K562 (cell line): Measurements from ENCODE around the gene SNX30. TPM values are rescaled to one million over a fixed set of nuclear protein-coding genes. Genes with fewer than 3 reads are reported as not detected.

Experiments
- ATAC-seq: fragments of 200-7000 bp; cut with Tn5 transposase; 3 replicates; pipeline ENCODE4 v1.9.1; 2020; ENCODE audit warnings: moderate library complexity
- BruUV-seq: library from RNA; stranded (reverse); fragments of 400-500 nt; replicated peaks from 2 replicates; lab custom pipeline; 2021; lab: Mats Ljungman, UMichigan
- CTCF ChIA-PET: fragments of 300-600 bp; formaldehyde crosslinking; extraction: SDS; loops from one replicate; lab custom pipeline; 2021; ENCODE audit warnings: low intra/inter-chr PET ratio; lab: Yijun Ruan, JAX
- POLR2A ChIA-PET: fragments of 300-600, 350-650 bp; sonication (Branson Sonifier 250); formaldehyde crosslinking; extraction: SDS; loops from one replicate; lab custom pipeline; 2021; ENCODE audit warnings: antibody characterized with exemption, inconsistent platforms; lab: Yijun Ruan, JAX
- DNase-seq, 4 experiments: peaks; one replicate each; pipeline versions ENCODE4 v3.0.0 to v3.0.0-alpha.2; 2011 to 2018; ENCODE audit warnings: low spot score in 3 of 4, mixed read lengths in 3 of 4; ENCODE audit errors: extremely low read depth in 1 of 4
- FAIRE-seq: peaks from 2 replicates; lab custom pipeline; 2011; peaks lifted over from hg19 to GRCh38; lab: Jason Lieb, UNC
- H2AFZ ChIP-seq: 2 replicates; pipeline ENCODE4 v1.6.0; 2011; ENCODE audit warnings: low read depth, low read length, control low read depth, inconsistent platforms
- H3K27ac ChIP-seq: fragments of 200-600 bp; 3 replicates; pipeline ENCODE4 v1.8.0; 2011; ENCODE audit warnings: low read depth, mild to moderate bottlenecking, control low read depth, inconsistent platforms, low read length, moderate library complexity, mixed read lengths; ENCODE audit errors: extremely low read depth
- H3K27me3 ChIP-seq, 2 experiments: fragments of 300-600 bp in 1 of 2; 2 replicates in 1 of 2; 3 replicates in 1 of 2; pipeline versions ENCODE4 v1.6.0 to v1.8.0; 2011; ENCODE audit warnings: inconsistent platforms in 2 of 2, low read length in 2 of 2, mild to moderate bottlenecking in 1 of 2, mixed read lengths in 1 of 2, moderate library complexity in 1 of 2; ENCODE audit not compliant: control insufficient read depth in 2 of 2, insufficient read depth in 2 of 2
- H3K36me3 ChIP-seq: fragments of 300-600 bp; 3 replicates; pipeline ENCODE4 v1.8.0; 2011; ENCODE audit warnings: mild to moderate bottlenecking, low read length, inconsistent platforms; ENCODE audit not compliant: control insufficient read depth, insufficient read depth
- H3K4me1 ChIP-seq, 2 experiments: fragments of 200-600 bp in 1 of 2; replicated peaks in 1 of 2; 2 replicates in 1 of 2; 3 replicates in 1 of 2; pipeline versions ENCODE4 v1.5.1 to v1.8.0; 2011; ENCODE audit warnings: inconsistent platforms in 2 of 2, low read length in 2 of 2, mild to moderate bottlenecking in 1 of 2, mixed read lengths in 1 of 2, moderate library complexity in 1 of 2; ENCODE audit not compliant: control insufficient read depth in 2 of 2, insufficient read depth in 2 of 2
- H3K4me2 ChIP-seq: 2 replicates; pipeline ENCODE4 v1.6.1; 2011; ENCODE audit warnings: low read length, control low read depth, inconsistent platforms, mixed read lengths; ENCODE audit not compliant: insufficient read depth
- H3K4me3 ChIP-seq: fragments of 200-600 bp; sonication (generic), shearing (Covaris generic); 2 replicates; pipeline ENCODE4 v1.5.1; 2016; ENCODE audit warnings: control low read depth, inconsistent platforms
- H3K79me2 ChIP-seq: fragments of 200-600 bp; 3 replicates; pipeline ENCODE4 v1.8.0; 2011; ENCODE audit warnings: low read length, inconsistent platforms; ENCODE audit not compliant: control insufficient read depth, insufficient read depth
- H3K9ac ChIP-seq, 2 experiments: 2 replicates each; pipeline versions ENCODE4 v1.6.0 to v1.6.1; 2011; ENCODE audit warnings: low read depth in 2 of 2, low read length in 2 of 2, control low read depth in 1 of 2, inconsistent platforms in 1 of 2, mild to moderate bottlenecking in 1 of 2, mixed read lengths in 1 of 2; ENCODE audit not compliant: insufficient read depth in 1 of 2
- H3K9me1 ChIP-seq: one replicate; pipeline ENCODE4 v1.6.0; 2011; ENCODE audit warnings: inconsistent platforms, mild to moderate bottlenecking, low read length, moderate library complexity; ENCODE audit not compliant: control insufficient read depth, insufficient read depth
- H3K9me3 ChIP-seq: replicated peaks from 2 replicates; pipeline ENCODE4 v1.5.1; 2011; ENCODE audit warnings: low read depth, low read length, inconsistent platforms; ENCODE audit not compliant: control insufficient read depth, insufficient read depth
- H4K20me1 ChIP-seq: replicated peaks from 2 replicates; pipeline ENCODE4 v1.6.1; 2011; ENCODE audit warnings: low read length, inconsistent platforms, mixed read lengths; ENCODE audit not compliant: control insufficient read depth, insufficient read depth
- ATF7 ChIP-seq: fragments of 450-650 bp; IDR thresholded peaks from 2 replicates; pipeline ENCODE4 v1.7.1; 2014; ENCODE audit warnings: mild to moderate bottlenecking, moderate library complexity
- BHLHE40 ChIP-seq: IDR thresholded peaks from 2 replicates; pipeline ENCODE4 v1.6.1; 2011; ENCODE audit warnings: low read length, improper control_type of control experiment
- BRD9 ChIP-seq: fragments of 450-650 bp; IDR thresholded peaks from 2 replicates; pipeline ENCODE4 v1.6.1; 2018; ENCODE audit warnings: low read depth; ENCODE audit not compliant: partially characterized antibody
- CBX2 ChIP-seq: fragments of 200-600 bp; sonication (generic); IDR thresholded peaks from one replicate; pipeline ENCODE4 v1.6.1; 2012; ENCODE audit warnings: mild to moderate bottlenecking, low read length, inconsistent platforms; ENCODE audit not compliant: insufficient read depth, poor library complexity, severe bottlenecking
- CREBBP ChIP-seq: IDR thresholded peaks from one replicate; pipeline ENCODE4 v1.6.1; 2012; ENCODE audit warnings: low read depth, mild to moderate bottlenecking, control low read depth, inconsistent platforms, low read length
- EZH2 ChIP-seq: IDR thresholded peaks from 2 replicates; pipeline ENCODE4 v1.6.1; 2012; ENCODE audit warnings: low read depth, mild to moderate bottlenecking, inconsistent platforms, low read length, borderline replicate concordance
- FOXA1 ChIP-seq: fragments of 450-650 bp; IDR thresholded peaks from 2 replicates; pipeline ENCODE4 v1.6.1; 2016; ENCODE audit warnings: mild to moderate bottlenecking, borderline replicate concordance
- FOXJ2 ChIP-seq: fragments of 200-800 bp; sonication (Bioruptor generic); IDR thresholded peaks from 2 replicates; pipeline ENCODE4 v1.6.1; 2016; ENCODE audit warnings: missing genetic modification characterization, missing compliant biosample characterization
- FUS ChIP-seq: fragments of 200-400 bp; formaldehyde crosslinking; optimal IDR thresholded peaks from 2 replicates; pipeline ENCODE3; 2017; ENCODE audit warnings: low read depth, low read length
- GATAD2B ChIP-seq: fragments of 450-650 bp; IDR thresholded peaks from 2 replicates; pipeline ENCODE4 v1.6.1; 2017; ENCODE audit warnings: mild to moderate bottlenecking, borderline replicate concordance
- HMGXB4 ChIP-seq: sonication (generic); formaldehyde crosslinking; IDR thresholded peaks from 2 replicates; pipeline ENCODE4 v1.8.1; 2023; ENCODE audit warnings: mild to moderate bottlenecking, missing genetic modification reagents
- MAFF ChIP-seq: IDR thresholded peaks from 2 replicates; pipeline ENCODE4 v1.6.1; 2012; ENCODE audit warnings: low read length, improper control_type of control experiment
- MCM2 ChIP-seq: fragments of 450-650 bp; IDR thresholded peaks from 2 replicates; pipeline ENCODE4 v1.6.1; 2017; ENCODE audit warnings: low read depth, mild to moderate bottlenecking
- NCOA4 ChIP-seq: fragments of 450-650 bp; IDR thresholded peaks from 2 replicates; pipeline ENCODE4 v1.6.1; 2018; ENCODE audit warnings: mild to moderate bottlenecking; ENCODE audit not compliant: partially characterized antibody
- POLR2A ChIP-seq: fragments of 450-650 bp; conservative IDR thresholded peaks from 2 replicates; pipeline ENCODE4 v1.6.1; 2016
- STAG1 ChIP-seq: sonication (generic); formaldehyde crosslinking; IDR thresholded peaks from 2 replicates; pipeline ENCODE4 v1.5.0; 2020; ENCODE audit warnings: missing genetic modification reagents, borderline replicate concordance
- TAF15 ChIP-seq: fragments of 200-400 bp; formaldehyde crosslinking; IDR thresholded peaks from 2 replicates; pipeline ENCODE4 v1.6.1; 2017; ENCODE audit warnings: mild to moderate bottlenecking, low read depth, low read length, moderate library complexity
- TARDBP ChIP-seq: fragments of 450-650 bp; IDR thresholded peaks from 2 replicates; pipeline ENCODE4 v1.6.1; 2016
- TCF7L2 ChIP-seq: fragments of 150-350 bp; IDR thresholded peaks from 2 replicates; pipeline ENCODE4 v1.6.1; 2016; ENCODE audit warnings: low read depth, mild to moderate bottlenecking, low read length, moderate library complexity
- U2AF1 ChIP-seq: fragments of 200-400 bp; formaldehyde crosslinking; optimal IDR thresholded peaks from 2 replicates; pipeline ENCODE3; 2017; ENCODE audit warnings: mild to moderate bottlenecking, low read depth, low read length, moderate library complexity
- ZFP1 ChIP-seq: fragments of 450-650 bp; formaldehyde crosslinking; IDR thresholded peaks from 2 replicates; pipeline ENCODE4 v1.4.0; 2020; ENCODE audit warnings: mild to moderate bottlenecking, mixed read lengths
- ZNF133 ChIP-seq: fragments of 250-450 bp; sonication (Bioruptor Pico); IDR thresholded peaks from 2 replicates; pipeline ENCODE4 v1.4.0; 2020; ENCODE audit warnings: mild to moderate bottlenecking
- ZNF224 ChIP-seq: sonication (generic); formaldehyde crosslinking; IDR thresholded peaks from 2 replicates; pipeline ENCODE4 v1.8.0; 2022; ENCODE audit warnings: mild to moderate bottlenecking, missing genetic modification reagents
- ZNF584 ChIP-seq: fragments of 200-800 bp; sonication (Bioruptor generic); IDR thresholded peaks from 2 replicates; pipeline ENCODE4 v1.6.1; 2016; ENCODE audit warnings: low read depth, mild to moderate bottlenecking, missing genetic modification characterization, missing compliant biosample characterization
- ZSCAN29 ChIP-seq: fragments of 450-650 bp; IDR thresholded peaks from 2 replicates; pipeline ENCODE4 v1.6.1; 2017
- WGBS: fragments of 100-300 bp; shearing (Covaris generic); methylation state at CpG from one replicate; pipeline ENCODE4 v1.1.6; 2016; ENCODE audit warnings: low coverage, mixed read lengths; ENCODE audit not compliant: insufficient coverage; ENCODE audit errors: missing lambda C conversion rate; 5-methylcytosine and 5-hydroxymethylcytosine counted together
- in situ Hi-C: fragments of 300-500 bp; cut with MboI; formaldehyde crosslinking; loops from 4 replicates; pipeline ENCODE4 v1.15.0; 2018; ENCODE audit warnings: inconsistent platforms, mixed read lengths
- intact Hi-C: fragments of 100-400 bp; cut with micrococcal nuclease; formaldehyde crosslinking; loops from 2 replicates; pipeline ENCODE4 v1.14.2; 2022
- polyA plus RNA-seq, 8 experiments: library from polyadenylated mRNA; depleted of rRNA in 4 of 8; stranded (reverse) in 5 of 8; unstranded in 3 of 8; fragments of >200 nt; fragmentation: Nextera tagmentation in 2 of 8; fragmentation: Illumina TruSeq in 1 of 8; extraction: Ambion mirVana in 2 of 8; extraction: Trizol in 1 of 8; gene quantifications; 2 replicates each; pipeline versions ENCODE4 v1.2.1 to v1.2.3, GENCODE V29; 2011 to 2014; ENCODE audit warnings: inconsistent platforms in 1 of 8, missing spikeins in 1 of 8
- total RNA-seq, 7 experiments: library from RNA; depleted of rRNA in 6 of 7; stranded (reverse); fragments of >200 nt in 6 of 7; fragmentation: Illumina TruSeq in 2 of 7; extraction: Trizol in 2 of 7; gene quantifications; 2 replicates each; pipeline versions ENCODE4 v1.2.1 to v1.2.3, GENCODE V29; 2011 to 2021; ENCODE audit warnings: low replicate concordance in 1 of 7

SNX30 gene
- total and polyA plus RNA-seq, 9 of the 15 experiments (the other 6 are each of a cell fraction or from before 2014, with no cell fraction given) = 0.76 to 5.9 (median 3.3) TPM

GRCh38 chr9:112717661-112718331 is 32.8 kb upstream of the SNX30 start, which contains the start of gene INIP:
Gene INIP (minus strand): TSS chr9:112718117. CDS start chr9:112716485, 1,632 bp downstream.
- intact Hi-C loops (loop anchor here (10.0 kb wide), 2 partner anchors 213 to 633 kb away; no protein-coding TSS in a partner anchor), in situ Hi-C loops (no loop called here)
- H3K4me1 ChIP-seq = peaks cover 0 to 6% of the 10 kb centered on the region in 2 experiments; a peak in 3 of 5 replicates
- peak within 1 kb of the TSS; percentile 91 for H3K27ac ChIP-seq
- peak within 1 kb of the TSS; percentile 79 for H3K4me3 ChIP-seq
- peak; percentile 95 to 98 (median 96) for DNase-seq
- WGBS = under 1% methylated on average over 48 of the region's 51 CpGs
- ChIA-PET CTCF (no interaction called here), POLR2A (interaction anchor here (0.6 to 2.3 kb wide), 4 partner anchors 10 to 233 kb away, joined by 3 to 15 read pairs (median 6); no protein-coding TSS in a partner anchor)
- peak within 1 kb of the TSS; percentile 91 to 94 for H3K9ac ChIP-seq
- peak within 1 kb of the TSS; percentile 99 for H2AFZ ChIP-seq
- H3K36me3 ChIP-seq = peaks cover 17% of the 10 kb centered on the region
- no peaks in the 10 kb centered on the region for H4K20me1 ChIP-seq
- no peaks in the 10 kb centered on the region for H3K27me3 ChIP-seq
- BruUV-seq = TSS peak; percentile 89
- FAIRE-seq = peak; percentile 98
- H3K9me3 ChIP-seq = no peaks in the 10 kb centered on the region
- H3K9me1 ChIP-seq = no peaks in the 10 kb centered on the region
- H3K4me2 ChIP-seq = peak within 1 kb of the TSS; percentile 89
- ATAC-seq = peak; percentile 98
- H3K79me2 ChIP-seq = peaks cover 42% of the 10 kb centered on the region
- TF ChIP-seq EZH2 (no peak), ZFP1 (no peak), FUS (no peak), U2AF1 (no peak), BHLHE40 (no peak), FOXA1 (no peak), TARDBP (peak; percentile 62; the same call in 1 of the 2 replicates), TAF15 (no peak), MCM2 (no peak), ATF7 (peak; percentile 85), ZNF224 (CRISPR knock-in tag) (no peak), HMGXB4 (CRISPR knock-in tag) (no peak), NCOA4 (no peak), FOXJ2 (tag) (no peak), BRD9 (peak; percentile 37), GATAD2B (no peak), TCF7L2 (no peak), ZSCAN29 (no peak), MAFF (no peak), POLR2A (peak; percentile 91), STAG1 (CRISPR knock-in tag) (no peak), ZNF584 (CRISPR knock-in tag) (no peak), CBX2 (no peak), CREBBP (no peak), ZNF133 (CRISPR knock-in tag) (no peak)
